GM18499 (cell line): ENCODE measurements around the gene ZNF562.

Experiments
- ATAC-seq: cut with Tn5 transposase; IDR thresholded peaks from one replicate; pipeline ENCODE4 v1.9.1; 2021; ENCODE audit warnings: moderate number of reproducible peaks; ENCODE audit not compliant: insufficient read depth, unreplicated experiment

Gene ZNF562

DNA sequence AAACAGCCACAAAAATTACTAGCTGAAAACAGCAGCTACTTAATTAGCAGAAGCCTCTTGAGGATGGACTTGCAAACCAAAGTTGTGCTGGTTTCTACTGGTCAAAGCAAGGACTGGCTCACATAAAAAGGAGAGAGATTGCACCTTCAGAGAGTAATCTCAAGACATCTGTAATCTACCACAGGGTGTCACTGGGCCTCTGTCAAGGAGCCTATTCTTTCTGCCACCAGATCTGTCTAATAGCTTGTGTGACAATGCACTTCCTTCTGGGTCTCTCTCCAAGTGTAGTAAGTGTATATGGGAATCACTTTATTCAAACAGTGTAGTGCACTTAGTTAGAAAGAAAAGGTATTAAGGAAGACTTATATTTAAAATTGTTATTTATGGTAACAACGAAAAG lies 29.4 kb downstream of the ZNF562 start:
- ATAC-seq: no peak

DNA sequence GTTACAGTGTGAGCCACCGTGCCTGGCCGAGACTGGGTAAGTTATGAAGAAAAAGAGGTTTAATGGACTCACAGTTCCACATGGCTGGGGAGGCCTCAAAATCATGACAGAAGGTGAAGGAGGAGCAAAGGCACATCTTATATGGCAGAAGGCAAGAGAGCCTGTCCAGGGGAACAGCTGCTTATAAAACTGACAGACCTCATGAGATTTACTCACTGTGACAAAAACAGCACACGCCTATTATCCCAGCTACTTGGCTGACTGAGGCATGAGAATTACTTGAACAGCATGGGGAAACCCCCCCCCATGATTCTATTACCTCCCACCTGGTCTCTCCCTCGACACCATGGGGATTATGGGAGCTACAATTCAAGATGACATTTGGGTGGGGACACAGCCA lies 30.4 kb downstream of the ZNF562 start:
- ATAC-seq: no peak

- ATAC-seq: no peak
Observed at GRCh38 chr19:9641810-9642209, 33.1 kb downstream of the ZNF562 start.

- no peak for ATAC-seq
Observed at GRCh38 chr19:9640956-9641355, 33.9 kb downstream of the ZNF562 start.

- no peak for ATAC-seq
Observed at GRCh38 chr19:9636018-9636417, 38.9 kb downstream of the ZNF562 start.

- no peak for ATAC-seq
Observed at GRCh38 chr19:9627856-9628255, 47.0 kb downstream of the ZNF562 start.

DNA sequence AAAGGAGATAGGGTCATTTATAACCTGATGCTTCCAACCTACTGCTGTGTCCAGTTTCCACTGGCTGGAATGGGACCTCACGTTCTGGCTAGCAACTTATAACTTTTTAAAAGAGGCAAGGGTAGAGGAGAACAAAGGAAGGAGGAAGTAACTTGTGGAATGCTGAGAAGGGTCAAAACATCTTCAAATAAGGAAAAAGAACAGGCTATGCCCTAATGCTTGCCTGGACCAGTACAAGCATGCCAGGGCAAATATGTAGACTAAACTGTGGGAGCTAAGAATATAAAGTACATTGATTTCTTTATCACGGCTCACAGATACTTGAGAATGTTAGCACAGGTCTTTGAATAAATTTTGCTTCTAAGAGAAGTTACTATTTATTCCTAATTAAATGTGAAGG lies 52.4 kb downstream of the ZNF562 start:
- no peak for ATAC-seq

DNA sequence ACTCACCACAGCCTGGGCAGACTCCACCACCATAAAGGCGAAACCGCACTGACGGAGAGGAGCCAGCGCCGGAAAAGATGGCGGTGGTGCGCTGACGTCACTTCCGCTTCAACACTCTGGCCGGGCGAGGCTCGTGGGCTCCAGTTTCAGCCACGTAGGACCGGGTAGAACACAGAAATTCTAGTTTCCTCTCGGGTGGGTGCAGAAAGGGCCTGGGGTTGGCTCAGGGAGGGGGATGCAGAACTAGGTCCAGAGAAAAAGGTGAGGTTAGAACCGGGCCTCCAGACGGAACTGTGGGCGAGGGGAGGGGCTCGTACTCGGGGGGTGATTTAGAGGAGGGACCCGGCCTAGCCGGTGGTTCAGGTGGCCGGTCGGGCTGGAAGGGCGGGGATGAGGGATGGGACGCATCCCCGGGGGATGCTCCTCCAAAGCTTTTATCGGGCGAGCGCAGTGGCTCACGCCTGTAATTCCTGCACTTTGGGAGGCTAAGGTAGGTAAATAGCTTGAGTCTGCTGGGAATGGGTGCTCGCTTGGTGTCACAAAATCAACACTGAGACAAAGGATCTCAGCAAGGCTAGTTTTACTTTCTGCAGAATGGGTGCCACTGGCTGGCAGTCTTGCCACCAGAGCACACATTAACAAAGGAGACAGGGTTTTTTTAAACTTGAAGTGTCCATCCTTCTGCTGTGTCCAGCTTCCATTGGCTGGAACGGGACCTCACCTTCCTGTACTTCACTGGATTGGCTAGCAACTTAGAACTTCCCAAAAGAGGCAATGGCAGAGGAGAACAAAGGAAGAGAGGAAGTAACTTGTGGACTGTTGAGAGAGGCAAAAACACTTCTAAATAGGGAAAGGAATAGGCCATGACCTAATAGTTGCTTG lies 53.5 kb downstream of the ZNF562 start, which contains the start of gene ZNF561:
TSS of gene ZNF561 (minus strand) at position 77 of the 882 bp plus-strand sequence. CDS start 1,776 bp downstream, outside the sequence.
- ATAC-seq: no peak

DNA sequence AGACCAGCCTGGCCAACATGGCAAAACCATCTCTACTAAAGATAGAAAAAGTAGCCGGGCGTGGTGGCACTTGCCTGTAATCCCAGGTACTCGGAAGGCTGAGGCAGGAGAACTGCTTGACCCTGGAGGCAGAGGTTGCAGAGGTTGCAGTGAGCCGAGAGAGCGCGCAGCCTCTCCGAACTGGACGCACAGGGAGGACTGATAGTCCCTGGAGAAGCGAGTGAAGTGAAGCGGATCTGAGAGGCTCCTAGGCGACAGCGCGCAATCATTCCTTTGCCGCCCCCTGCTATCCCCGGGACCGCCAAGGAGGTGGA lies 54.1 kb downstream of the ZNF562 start:
- no peak for ATAC-seq

- ATAC-seq: no peak
Observed at GRCh38 chr19:9615844-9616243, 59.1 kb downstream of the ZNF562 start.

GRCh38 chr19:9610484-9611113 lies 64.3 kb downstream of the ZNF562 start:
- ATAC-seq: no peak

DNA sequence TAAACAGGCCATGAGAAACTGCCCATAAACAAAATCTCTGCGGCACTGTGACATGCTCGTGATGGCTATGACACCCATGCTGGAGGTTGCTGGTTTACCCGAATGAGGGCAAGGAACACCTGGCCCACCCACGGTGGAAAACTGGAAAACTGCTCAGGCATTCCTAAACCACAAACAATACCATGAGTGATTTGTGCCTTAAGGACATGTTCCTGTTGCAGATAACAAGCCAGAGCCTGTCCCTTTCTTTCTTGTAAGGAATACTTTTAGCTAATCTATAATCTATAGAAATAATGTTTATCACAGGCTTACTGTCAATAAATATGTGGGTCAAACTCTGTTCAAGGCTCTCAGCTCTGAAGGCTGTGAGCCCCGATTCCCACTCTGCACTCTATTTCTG lies 66.0 kb downstream of the ZNF562 start:
- no peak for ATAC-seq

DNA sequence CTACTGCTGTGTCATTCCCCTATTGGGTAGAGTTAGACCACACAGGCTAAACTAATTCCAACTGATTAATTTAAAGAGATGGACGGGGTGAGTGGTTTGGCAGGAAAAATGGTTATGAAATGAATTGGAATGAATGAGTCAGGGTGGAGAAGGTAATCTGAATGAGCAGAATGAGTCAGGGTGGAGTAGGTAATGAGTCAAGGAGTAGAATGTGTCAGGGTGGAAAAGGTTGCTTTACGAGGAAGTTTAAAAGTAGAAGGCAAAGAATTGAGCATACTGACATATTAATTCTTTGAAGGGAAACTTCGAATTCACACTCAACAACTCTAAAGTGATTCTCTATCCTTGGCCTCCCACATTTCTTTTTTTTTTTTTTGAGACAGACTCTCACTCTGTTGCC lies 77.9 kb downstream of the ZNF562 start:
- no peak for ATAC-seq
